GM19463 (cell line): Measurements from ENCODE around the gene ABHD8.

Experiments used
- ATAC-seq: cut with Tn5 transposase; IDR thresholded peaks from one replicate; pipeline ENCODE4 v1.9.1; 2021; ENCODE audit warnings: mild to moderate bottlenecking, moderate library complexity; ENCODE audit not compliant: unreplicated experiment

ABHD8 gene

DNA sequence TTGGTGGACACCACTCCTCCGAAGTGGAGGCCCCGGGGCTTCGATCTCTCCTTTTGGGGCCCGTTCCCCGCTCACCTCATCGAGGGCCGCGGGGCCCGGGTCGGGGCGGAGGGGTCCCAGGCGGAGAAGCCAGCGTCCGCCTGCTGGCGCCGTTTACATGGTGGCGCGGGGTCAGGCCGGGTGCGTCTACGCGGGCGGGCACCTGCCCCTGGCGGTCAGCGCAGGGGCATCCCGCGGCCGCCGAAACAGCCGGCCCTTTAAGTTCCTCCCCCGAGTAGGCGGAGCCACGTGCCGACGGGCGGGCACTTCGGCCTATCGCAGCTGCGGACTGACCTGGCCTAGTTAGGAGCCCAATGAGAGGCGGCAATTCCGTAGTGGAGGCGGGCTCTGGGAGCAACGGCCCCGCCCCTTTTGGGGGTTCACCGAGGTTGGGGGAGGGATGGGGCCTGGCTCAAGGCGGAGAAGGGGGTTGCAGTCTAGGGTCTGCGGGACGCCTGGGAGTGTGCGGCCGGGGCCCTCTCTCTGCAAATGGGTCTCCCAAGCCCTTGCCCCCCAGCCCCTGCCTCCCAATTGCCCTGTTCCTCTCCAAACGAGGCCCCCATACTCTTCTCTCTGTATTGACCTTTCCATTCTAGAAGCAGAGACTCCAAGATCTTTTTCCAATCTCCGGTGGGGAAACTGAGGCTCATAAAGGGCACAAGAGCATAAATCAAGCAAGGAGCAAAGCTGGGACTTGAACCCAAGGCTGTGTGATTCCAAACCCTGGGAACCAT is at the start of gene ABHD8:
ABHD8 (minus strand) TSS at position 259 of the 773 bp plus-strand sequence. CDS start 1,809 bp downstream, outside the sequence.
- peak; percentile 60 for ATAC-seq

DNA sequence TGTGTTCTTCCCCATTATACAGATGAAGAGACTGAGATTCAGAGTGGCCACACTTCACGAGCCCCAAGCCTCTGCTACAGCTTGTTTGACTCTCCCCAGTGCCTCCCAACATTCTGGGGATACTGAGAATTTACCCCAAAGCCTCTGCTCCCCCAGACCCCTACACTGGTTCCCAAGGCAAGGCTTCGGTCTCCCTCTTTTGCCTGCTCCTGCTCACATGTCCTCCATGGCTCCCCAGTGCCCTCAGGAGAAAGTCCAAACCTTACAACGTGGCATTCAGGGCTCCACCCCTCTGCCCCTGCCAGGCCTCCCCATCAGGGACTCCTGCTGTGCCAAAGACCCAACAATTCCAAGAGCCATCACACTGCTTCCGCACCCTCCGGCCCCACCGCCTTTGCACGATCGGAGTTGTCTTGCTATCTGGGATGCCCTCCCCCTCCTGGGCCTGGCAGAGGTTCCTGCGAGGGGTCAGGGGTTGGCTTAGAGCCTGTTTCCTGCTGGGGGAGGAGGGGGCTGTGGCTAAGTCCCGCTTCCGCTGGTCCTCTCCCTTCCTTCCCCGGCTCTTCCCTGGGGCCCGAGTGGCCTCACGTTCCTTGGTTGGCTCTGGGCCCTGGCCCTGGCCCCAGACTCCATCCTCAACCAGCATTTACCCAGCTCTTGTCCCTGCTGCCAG is 49.5 kb upstream of the ABHD8 start:
- ATAC-seq: no peak

- no peak for ATAC-seq
Measured at GRCh38 chr19:17351815-17352435, 48.7 kb upstream of the ABHD8 start.

DNA sequence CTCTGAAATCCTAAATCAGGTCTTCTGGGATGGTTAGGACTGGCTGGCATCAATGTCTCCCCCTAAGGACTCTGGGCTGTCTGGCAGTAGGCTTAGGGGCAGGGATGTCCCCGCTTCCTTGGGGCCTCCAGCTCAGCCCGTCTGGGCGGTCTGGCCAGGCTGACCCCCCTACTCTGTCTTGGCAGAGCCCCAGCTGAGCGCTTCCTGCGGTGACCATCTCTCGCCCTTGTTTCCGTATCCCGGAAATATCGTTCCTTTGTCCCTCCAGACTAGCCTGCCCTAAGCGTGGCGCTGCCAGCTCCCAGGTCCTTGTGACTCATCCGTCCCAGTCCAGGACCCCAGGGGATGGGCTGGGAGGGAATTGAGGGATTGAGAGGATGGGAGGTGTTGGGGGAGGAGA is 45.5 kb upstream of the ABHD8 start:
- ATAC-seq: no peak

DNA sequence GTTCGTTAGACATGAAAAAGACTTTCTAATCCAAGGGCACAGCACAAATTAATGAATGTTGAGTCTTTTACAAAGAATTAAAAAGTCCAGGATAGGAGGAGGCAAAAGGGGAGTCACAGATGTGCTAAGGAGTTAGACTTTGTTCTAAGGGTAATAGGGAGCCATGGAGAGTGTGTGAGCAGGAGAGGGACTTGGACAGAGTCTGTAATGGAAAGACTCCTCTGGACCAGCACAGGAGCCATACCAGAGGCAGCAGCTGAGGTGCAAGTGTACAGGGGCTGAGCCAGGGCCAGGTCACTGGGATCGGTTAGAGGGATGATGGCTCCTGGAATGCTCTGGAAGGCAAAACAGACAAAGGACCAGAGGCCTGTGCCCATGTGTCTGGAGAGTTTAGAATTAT is 44.7 kb upstream of the ABHD8 start:
- no peak for ATAC-seq

DNA sequence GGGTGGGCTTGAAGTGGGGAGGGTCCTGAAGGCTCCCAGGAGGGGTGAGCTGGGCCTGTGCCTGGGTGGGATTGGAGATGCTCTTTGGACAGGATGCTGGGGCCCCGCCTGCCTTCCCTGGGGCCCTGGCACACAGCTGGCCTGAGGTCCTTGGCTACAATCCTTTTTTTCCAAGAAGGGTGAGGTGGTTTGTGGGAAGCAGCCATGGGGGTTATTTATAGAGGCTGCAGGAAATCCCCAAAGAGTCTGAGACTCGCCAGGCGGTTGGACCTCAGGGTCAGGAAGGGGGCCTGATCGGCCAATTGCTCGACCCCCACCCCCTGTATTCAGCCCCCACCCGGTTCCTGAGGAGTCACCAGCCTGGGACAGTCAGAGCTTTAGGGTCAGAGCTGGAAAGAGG is 44.1 kb upstream of the ABHD8 start:
- no peak for ATAC-seq

DNA sequence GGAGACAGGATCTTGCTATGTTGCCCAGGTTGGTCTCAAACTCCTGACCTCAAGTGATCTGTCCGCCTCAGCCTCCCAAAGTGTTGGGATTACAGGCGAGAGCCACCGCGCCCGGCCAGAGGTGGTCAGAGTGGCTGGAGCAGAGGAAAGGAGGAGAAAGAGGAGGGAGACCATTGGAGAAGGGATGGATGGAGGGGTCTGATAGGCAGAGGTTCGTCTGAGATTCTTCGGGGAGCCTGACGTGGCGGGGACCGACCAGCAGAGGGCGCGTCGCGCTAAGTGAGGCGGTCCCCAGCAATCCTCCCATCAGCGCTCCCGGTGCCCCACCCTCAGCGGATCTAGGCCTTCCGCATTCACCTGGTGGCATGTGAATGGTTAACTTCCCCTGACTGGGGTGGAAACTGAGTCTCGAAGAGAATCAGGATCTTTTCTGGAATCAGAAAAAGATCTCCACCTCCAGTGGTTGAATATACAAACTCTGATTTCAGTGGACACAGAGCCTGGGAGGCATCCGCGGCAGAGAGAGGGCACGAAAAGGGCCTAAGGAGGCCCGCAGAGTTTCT is 43.0 kb upstream of the ABHD8 start:
- no peak for ATAC-seq

DNA sequence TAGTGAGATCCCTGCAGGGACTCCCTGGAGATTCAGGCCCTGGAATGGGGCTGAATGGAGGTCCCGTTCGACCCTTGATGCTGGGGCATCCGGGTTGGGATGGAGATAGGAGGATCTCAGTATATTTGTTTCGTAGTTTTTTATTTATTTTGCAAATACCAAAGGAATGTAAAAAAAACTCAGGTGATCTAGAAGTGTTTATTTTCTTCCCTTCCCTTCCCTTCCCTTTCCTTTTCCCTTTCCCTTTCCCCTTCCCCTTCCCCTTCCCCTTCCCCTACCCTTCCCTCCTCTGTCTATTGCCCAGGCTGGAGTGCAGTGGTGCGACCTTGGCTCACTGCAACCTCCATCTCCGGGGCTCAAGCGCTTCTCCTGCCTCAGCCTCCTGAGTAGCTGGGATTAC is 38.6 kb upstream of the ABHD8 start:
- ATAC-seq: no peak

DNA sequence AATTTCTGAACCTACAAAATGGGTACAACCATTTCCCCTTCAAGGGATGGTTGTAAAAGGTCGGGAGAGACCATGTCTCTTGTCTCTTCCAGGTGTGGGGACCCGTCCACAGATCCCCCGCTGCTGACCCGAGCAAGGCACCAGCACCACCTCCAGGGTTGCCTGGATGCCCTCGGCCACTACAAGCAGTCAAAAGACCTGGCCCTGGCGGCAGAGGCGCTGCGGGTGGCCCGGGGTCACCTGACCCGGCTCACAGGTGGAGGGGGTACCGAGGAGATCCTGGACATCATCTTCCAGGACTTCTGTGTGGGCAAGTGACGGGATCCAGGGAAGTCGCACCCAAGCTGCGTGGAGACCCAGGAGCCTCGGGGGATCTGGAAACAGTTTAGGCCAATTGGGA is 38.2 kb upstream of the ABHD8 start:
- no peak for ATAC-seq

DNA sequence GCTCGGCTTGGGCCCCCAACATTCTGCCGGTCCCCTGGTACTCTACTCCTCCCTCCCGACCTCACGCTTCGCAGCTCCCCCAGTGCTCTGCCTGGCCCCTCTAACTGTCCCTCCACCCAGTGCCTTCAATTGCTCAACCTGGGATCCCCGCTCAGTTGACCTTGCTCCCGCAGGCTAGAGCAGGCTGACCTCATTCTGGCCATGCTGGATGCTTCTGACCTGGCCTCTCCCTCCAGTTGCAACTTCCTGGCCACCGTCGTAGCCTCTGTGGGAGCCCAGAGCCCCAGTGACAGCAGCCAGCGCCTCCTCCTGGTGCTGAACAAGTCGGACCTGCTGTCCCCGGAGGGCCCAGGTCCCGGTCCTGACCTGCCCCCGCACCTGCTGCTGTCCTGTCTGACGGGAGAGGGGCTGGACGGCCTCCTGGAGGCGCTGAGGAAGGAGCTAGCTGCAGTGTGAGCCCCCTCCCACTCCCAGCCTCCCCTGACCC is 37.7 kb upstream of the ABHD8 start:
- no peak for ATAC-seq

- no peak for ATAC-seq
Measured at GRCh38 chr19:17340302-17340870, 37.2 kb upstream of the ABHD8 start.

GRCh38 chr19:17339088-17339741 is 36.0 kb upstream of the ABHD8 start:
- ATAC-seq: no peak

- no peak for ATAC-seq
Measured at GRCh38 chr19:17338433-17339078, 35.3 kb upstream of the ABHD8 start.

DNA sequence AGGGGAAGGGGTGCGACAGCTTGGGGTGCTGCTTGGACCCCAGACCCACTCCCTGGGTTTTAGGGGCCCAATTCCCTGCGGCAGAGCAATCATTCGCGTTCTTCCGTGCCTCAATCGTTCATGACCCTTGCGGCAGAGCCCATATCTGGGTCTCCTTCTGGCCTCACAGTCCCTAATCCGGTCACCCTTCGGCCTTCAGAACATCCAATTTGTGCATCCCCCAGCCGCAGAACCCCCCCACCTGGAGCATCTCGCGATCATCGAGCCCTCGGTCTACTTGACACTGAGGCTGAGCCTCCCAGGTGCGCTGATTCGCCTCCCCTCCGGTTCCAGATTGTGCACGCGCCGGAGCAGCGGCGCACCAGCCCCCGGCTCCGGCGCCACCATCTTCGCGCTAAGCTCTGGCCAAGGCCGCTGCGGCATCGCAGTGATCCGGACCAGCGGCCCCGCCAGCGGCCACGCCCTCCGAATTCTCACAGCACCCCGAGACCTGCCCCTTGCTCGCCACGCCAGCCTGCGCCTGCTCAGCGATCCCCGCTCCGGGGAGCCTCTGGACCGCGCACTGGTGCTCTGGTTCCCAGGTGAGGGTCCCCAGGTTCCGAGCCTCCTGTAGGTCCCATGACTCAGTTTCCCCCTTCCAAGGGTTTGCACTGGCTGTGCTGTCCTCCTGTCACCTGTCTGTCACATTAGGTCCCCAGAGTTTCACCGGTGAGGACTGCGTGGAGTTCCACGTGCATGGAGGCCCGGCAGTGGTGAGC is 34.6 kb upstream of the ABHD8 start:
- no peak for ATAC-seq

GRCh38 chr19:17336872-17337674 is 33.8 kb upstream of the ABHD8 start, which contains the start of gene GTPBP3:
TSS of gene GTPBP3 (plus strand) at chr19:17337553. CDS start at chr19:17337612, 59 bp downstream.
- ATAC-seq: peak; percentile 78

- no peak for ATAC-seq
Measured at GRCh38 chr19:17335575-17335974, 32.4 kb upstream of the ABHD8 start.

DNA sequence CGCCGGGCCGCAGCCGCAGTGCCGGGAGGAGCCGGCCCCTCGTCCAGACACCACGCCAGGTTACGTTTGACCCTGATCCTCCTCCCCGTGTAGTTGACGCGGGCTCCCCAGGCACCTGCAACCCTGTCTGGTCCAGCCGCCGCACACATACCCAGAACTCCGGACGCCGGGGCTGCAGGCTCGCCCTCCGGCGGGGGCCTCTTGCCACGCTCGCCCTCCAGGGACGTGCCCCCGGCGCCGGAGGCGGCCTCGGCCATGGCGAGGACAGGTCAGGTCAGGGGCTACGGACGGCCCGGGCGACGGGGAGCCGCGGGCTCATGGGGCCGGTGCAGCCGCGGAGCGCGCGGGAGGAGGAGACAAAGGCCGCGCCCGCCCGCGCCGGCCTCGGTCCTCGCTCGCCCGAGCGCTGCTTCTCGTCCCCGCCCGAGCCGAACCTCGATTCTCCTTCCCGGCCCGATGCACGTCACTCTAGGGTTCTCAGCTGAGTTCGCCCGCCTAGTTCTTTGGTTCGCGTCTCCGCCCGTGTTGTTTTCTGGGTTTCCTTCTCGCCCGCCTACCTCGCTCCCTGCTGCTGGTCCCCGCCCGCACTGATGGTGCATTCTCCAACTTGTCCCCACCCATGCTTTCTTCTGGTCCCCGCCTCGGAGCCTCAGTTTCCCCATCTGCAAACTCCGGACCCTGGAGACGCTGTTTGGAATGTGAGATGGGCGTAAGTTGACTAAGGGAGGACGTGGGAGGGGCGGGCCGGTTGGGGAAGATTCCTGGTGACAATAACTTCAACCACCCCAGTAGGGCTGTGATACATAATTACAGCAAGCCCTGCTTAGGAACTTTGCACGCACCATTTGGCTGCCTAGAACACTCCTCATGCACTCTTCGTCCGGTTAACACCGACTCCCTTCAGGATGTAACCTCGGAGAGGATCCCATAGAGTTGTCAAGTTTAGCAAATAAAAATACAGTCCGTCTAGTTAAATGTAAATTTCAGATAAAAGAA is 31.5 kb upstream of the ABHD8 start, which contains the start of gene ANO8:
ANO8 (minus strand) TSS at position 442 of the 996 bp plus-strand sequence; CDS start at position 257, 185 bp downstream.
- peak; percentile 45 for ATAC-seq
